Endodermal cell (in vitro differentiated cells): ENCODE measurements around the gene ZCCHC10. TPM values are rescaled to one million over a fixed set of nuclear protein-coding genes. Genes with fewer than 3 reads are reported as not detected.

ENCODE experiments used
- DNase-seq: peaks from one replicate; pipeline ENCODE4 v3.0.0-alpha.2; 2017
- H3K27ac ChIP-seq: 2 replicates; pipeline ENCODE4 v1.5.1; 2013; ENCODE audit warnings: mild to moderate bottlenecking, low read depth, low read length, moderate library complexity
- H3K27me3 ChIP-seq: 2 replicates; pipeline ENCODE4 v1.6.1; 2013; ENCODE audit warnings: mild to moderate bottlenecking, low read length, moderate library complexity; ENCODE audit not compliant: insufficient read depth, control insufficient read depth, poor library complexity, severe bottlenecking
- H3K36me3 ChIP-seq: 2 replicates; pipeline ENCODE4 v1.7.0; 2013; ENCODE audit warnings: mild to moderate bottlenecking, low read length, moderate library complexity; ENCODE audit not compliant: control insufficient read depth, insufficient read depth
- H3K4me1 ChIP-seq: one replicate; pipeline ENCODE4 v1.7.0; 2013; ENCODE audit warnings: low read length; ENCODE audit not compliant: control insufficient read depth, insufficient read depth
- H3K4me3 ChIP-seq: 2 replicates; pipeline ENCODE4 v1.5.1; 2013; ENCODE audit warnings: mild to moderate bottlenecking, low read length, moderate library complexity
- H3K9ac ChIP-seq: 2 replicates; pipeline ENCODE4 v1.6.1; 2013; ENCODE audit warnings: mild to moderate bottlenecking, low read length, moderate library complexity; ENCODE audit not compliant: poor library complexity, severe bottlenecking; ENCODE audit errors: extremely low read depth
- H3K9me3 ChIP-seq: 2 replicates; pipeline ENCODE4 v1.6.1; 2013; ENCODE audit warnings: mild to moderate bottlenecking, low read length, moderate library complexity; ENCODE audit not compliant: control insufficient read depth
- H3K27ac Mint-ChIP-seq: 2 replicates; pipeline ENCODE4 v1.8.0; 2020; ENCODE audit warnings: mixed read lengths
- H3K27me3 Mint-ChIP-seq: 2 replicates; pipeline ENCODE4 v1.8.0; 2021; ENCODE audit warnings: mild to moderate bottlenecking, mixed read lengths; ENCODE audit not compliant: insufficient read depth
- H3K36me3 Mint-ChIP-seq: 2 replicates; pipeline ENCODE4 v1.8.0; 2020; ENCODE audit warnings: low read depth, mixed read lengths
- H3K4me1 Mint-ChIP-seq: 2 replicates; pipeline ENCODE4 v1.8.0; 2020; ENCODE audit warnings: mixed read lengths
- H3K4me3 Mint-ChIP-seq: 2 replicates; pipeline ENCODE4 v1.8.0; 2020; ENCODE audit warnings: mild to moderate bottlenecking, moderate library complexity, mixed read lengths
- H3K9me3 Mint-ChIP-seq: 2 replicates; pipeline ENCODE4 v1.8.0; 2020; ENCODE audit warnings: mild to moderate bottlenecking, mixed read lengths
- WGBS, 2 experiments: methylation state at CpG; one replicate each; pipeline versions ENCODE4 v1.1.5 to v1.1.7; 2013; ENCODE audit warnings: missing lambda C conversion rate in 2 of 2, mixed read lengths in 1 of 2; ENCODE audit not compliant: insufficient coverage in 1 of 2, insufficient read length in 1 of 2; 5-methylcytosine and 5-hydroxymethylcytosine counted together
- total RNA-seq, 2 donors: library from RNA; stranded (reverse); fragmentation: NEBNext Ultra II Directional in 1 of 2; extraction: Animal tissue kit (Norgen Biotek cat#: 25700) in 1 of 2; gene quantifications; 2 replicates in 1 of 2; 3 replicates in 1 of 2; pipeline ENCODE4 v1.2.1, GENCODE V29; 2021
- TF ChIP-seq, protein P1 (sequence below): fragments of 200-600 bp; sonication (generic); conservative IDR thresholded peaks from 2 replicates; pipeline ENCODE4 v1.5.0; 2021; ENCODE audit warnings: antibody characterized with exemption, mild to moderate bottlenecking

The ZCCHC10 gene
- total RNA-seq, 2 donors from 2014 or later, result 35.1 to 36.6 TPM

DNA sequence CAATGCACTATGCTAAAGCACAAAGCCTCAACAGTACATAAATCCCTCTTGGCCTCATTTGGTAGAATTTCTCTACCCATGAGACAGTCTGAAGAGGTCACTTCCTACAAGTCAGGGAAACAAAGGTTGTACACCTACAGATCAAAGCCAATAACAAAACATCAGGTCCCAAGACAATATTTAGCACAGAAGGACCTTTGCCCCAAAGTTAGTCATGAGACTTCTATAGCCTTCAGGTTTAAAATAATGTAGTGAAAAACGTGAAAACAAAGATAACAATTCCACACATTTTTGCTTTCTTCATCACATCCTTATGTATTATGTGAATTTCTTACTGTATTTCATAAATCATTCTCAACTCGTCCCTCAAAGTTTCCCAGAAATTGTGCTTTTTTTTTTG is 78.7 kb downstream of the ZCCHC10 start:
- Mint-ChIP-seq H3K4me3 (no peak overlapping the region), H3K27ac (peak overlapping the region; percentile 53), H3K9me3 (no peaks in the 10 kb centered on the region), H3K36me3 (peaks cover 47% of the 10 kb centered on the region), H3K4me1 (no peaks in the 10 kb centered on the region), H3K27me3 (no peaks in the 10 kb centered on the region)
- WGBS, 2 experiments, result 100% methylated on average over 1 to 2 of the region's 2 CpGs
- no peaks in the 10 kb centered on the region for H3K9me3 ChIP-seq
- peaks cover 32% of the 10 kb centered on the region for H3K36me3 ChIP-seq
- no peaks in the 10 kb centered on the region for H3K27me3 ChIP-seq
- H3K4me1 ChIP-seq, result no peaks in the 10 kb centered on the region
- H3K9ac ChIP-seq, result no peak overlapping the region
- TF ChIP-seq, protein P1, sequence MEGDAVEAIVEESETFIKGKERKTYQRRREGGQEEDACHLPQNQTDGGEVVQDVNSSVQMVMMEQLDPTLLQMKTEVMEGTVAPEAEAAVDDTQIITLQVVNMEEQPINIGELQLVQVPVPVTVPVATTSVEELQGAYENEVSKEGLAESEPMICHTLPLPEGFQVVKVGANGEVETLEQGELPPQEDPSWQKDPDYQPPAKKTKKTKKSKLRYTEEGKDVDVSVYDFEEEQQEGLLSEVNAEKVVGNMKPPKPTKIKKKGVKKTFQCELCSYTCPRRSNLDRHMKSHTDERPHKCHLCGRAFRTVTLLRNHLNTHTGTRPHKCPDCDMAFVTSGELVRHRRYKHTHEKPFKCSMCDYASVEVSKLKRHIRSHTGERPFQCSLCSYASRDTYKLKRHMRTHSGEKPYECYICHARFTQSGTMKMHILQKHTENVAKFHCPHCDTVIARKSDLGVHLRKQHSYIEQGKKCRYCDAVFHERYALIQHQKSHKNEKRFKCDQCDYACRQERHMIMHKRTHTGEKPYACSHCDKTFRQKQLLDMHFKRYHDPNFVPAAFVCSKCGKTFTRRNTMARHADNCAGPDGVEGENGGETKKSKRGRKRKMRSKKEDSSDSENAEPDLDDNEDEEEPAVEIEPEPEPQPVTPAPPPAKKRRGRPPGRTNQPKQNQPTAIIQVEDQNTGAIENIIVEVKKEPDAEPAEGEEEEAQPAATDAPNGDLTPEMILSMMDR, result no peak
- no peak for DNase-seq
- no peak overlapping the region for H3K4me3 ChIP-seq
- no peak overlapping the region for H3K27ac ChIP-seq

Other genes with a start within 250 kb of the ZCCHC10 start
- 10 to 100 TPM; 49.0 to 56.7 TPM for gene SEPTIN8, start 249.3 kb downstream of the ZCCHC10 start, total RNA-seq
- under 1 TPM in 1 of 2 donors, not detected in 1; 0.13 TPM for gene SOWAHA, start 213.2 kb downstream of the ZCCHC10 start, total RNA-seq
- 10 to 100 TPM in 1 of 2 donors, 1 to 10 TPM in 1; 6.6 to 14.4 TPM for gene SHROOM1, start 195.9 kb downstream of the ZCCHC10 start, total RNA-seq
- gene GDF9, start 160.1 kb downstream of the ZCCHC10 start, total RNA-seq, result under 1 TPM; 0.26 to 0.33 TPM
- 100 to 1,000 TPM; 261 to 286 TPM for gene UQCRQ, start 159.9 kb downstream of the ZCCHC10 start, total RNA-seq
- under 1 TPM; 0.92 to 0.95 TPM for gene LEAP2, start 152.9 kb downstream of the ZCCHC10 start, total RNA-seq
- gene AFF4, start 62.9 kb downstream of the ZCCHC10 start, total RNA-seq, result 100 to 1,000 TPM; 107 to 108 TPM
- gene HSPA4, start 25.5 kb upstream of the ZCCHC10 start, total RNA-seq, result 100 to 1,000 TPM; 245 to 287 TPM